Stimulated activated CD4-positive, alpha-beta T cell treated with anti-CD3 and anti-CD28 coated beads, Interleukin-4, amount 100 ng/mL, for 1 hour (primary cell): ENCODE data around the gene IL17RD.
"Not testable (repeated sequence)": the region's sequence is repeated elsewhere in the genome, so short reads cannot be mapped to it uniquely, and the experiment has no call there.

Source experiments
- DNase-seq: peaks from one replicate; pipeline ENCODE4 v3.0.0-alpha.2; 2020

IL17RD gene

DNA sequence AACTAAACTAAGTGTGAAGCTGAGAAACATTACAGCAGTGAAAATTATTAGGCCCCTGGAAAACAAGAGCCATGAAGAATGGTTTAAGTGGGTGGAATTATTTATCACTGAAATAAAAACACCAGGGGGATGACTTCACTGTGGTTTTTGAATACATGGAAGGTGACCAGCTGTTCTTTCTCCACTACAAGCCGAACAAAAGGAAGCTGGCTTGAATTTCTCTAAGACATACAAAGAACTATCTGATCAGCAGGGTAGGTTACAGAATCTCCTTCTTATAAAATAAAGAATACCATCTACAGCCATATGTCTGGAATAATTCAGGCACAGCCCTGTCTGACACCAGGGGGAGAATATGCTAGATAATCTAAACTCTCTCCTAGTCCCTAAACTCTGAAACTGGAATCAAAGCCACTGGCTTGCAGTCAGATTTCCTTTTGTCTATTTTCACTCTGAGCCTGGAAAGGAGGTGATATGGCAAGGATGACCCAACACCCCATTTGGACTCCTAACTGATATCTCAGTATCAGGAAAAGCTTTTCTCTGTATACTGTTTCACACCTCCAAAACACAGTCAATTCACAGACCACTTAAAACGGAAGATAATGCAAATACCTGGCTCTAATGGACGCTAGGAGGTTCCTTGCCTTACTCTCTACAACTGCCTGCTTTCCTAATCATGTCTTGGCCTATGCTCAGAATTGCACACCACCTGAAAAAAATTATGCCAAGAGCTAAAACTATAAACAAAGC, 73.5 kb downstream of the IL17RD start:
- DNase-seq = no peak

DNA sequence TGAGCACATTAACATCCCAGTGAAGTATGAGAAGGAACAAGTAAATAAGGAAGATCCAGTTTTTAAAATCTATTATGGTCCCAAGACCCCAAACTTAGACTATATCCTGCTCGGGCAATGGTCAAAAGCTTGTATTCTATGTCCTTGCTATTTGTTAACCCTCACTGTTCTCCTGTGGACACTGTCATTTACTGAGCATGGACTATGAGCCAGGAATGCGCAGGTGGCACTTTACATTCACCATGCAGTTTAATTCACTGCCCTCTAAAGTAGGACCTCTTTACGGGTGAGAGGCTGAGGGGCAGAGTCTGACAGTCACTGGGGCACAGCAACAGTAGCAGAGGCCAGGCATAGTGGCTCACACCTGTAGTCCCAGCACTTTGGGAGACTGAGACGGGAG, 76.1 kb downstream of the IL17RD start:
- no peak for DNase-seq

DNA sequence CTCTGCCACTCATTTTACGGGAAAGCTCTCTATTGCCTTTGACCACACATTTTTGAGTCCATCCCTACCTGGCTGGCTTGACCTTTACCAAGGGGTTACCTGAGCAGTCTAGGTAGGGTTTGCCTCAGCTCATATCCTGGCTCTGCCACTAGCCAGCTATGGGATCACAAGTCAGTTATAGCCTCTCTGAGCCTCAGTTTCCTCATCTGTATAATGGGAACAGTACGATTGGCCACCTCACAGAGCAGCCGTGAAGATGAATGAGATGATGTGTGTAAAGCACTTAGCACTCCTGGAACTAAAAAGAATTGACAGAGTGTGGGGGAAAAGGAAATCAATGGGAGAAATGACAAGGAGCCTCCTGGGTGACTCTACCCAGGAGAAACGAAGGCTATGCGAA, 76.7 kb downstream of the IL17RD start:
- DNase-seq = no peak

DNA sequence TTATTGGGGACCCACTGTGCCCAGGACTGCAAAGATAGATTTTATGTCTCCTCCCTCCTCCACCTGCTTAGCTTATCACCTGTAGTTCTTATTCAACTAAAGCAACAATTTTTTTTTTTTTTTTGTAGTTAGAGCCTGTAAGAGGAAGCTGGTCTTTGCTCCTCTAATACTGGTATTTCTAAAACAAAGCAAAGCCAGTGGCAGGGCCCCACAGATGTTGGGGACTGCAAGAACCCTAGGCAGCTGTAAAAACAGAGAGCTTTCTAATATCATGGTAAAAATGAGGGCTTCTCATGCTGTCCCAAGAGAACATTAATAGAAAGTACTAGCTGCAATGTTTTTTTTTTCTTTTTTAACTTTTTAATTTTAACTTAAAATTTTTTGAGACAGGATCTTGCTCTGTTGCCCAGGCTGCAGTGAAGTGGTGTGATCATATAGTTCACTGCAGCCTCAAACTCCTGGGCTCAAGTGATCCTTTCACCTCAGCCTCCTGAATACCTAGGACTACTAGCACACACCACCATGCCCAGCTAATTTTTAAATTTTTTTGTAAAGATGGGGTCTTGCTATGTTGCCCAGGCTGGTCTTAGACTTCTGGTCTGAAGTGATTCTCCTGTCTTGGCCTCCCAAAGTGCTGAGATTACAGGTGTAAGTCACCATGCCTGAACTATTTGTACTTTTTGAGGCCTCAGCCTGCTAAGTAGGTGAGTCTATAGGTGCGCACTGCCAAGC, 77.6 kb downstream of the IL17RD start:
- DNase-seq = no peak

DNA sequence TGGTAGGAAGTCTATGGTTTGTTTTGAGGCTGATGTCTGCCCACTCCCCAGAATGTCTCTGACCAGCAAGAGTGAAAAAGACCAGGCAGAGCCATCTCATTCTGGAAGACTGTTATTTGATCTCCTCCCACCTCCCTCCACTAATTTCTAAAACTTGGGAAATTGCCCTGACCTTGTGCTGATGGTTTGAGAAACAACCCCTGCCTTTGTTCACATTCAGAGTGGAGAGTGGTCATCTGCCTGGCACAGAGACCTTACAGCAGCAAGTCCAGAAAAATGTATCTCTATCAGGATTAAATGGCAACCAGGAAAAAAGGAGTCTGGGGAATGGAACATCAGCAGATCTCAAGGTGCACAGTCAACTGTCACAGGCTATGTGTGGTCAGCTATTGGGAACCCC, 79.0 kb downstream of the IL17RD start:
- no peak for DNase-seq

DNA sequence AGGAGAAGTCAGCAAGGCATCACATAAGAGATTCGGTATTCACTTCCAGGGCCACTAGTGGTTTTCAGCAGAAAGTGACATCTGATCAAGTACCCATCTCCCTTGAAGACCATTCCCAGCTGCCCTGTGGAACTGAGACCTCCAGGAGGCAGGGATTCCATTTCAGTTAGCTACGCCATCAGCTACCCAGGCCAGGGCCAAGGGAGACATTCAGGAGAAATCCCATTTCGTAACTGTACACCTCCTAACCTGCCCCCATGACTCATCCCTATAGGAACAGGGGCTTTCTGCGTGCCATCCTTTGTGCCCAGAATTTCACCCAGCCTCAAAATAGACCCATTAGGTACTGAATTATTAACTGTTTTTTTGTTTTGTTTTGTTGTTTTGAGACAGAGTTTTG, 79.9 kb downstream of the IL17RD start:
- no peak for DNase-seq

DNA sequence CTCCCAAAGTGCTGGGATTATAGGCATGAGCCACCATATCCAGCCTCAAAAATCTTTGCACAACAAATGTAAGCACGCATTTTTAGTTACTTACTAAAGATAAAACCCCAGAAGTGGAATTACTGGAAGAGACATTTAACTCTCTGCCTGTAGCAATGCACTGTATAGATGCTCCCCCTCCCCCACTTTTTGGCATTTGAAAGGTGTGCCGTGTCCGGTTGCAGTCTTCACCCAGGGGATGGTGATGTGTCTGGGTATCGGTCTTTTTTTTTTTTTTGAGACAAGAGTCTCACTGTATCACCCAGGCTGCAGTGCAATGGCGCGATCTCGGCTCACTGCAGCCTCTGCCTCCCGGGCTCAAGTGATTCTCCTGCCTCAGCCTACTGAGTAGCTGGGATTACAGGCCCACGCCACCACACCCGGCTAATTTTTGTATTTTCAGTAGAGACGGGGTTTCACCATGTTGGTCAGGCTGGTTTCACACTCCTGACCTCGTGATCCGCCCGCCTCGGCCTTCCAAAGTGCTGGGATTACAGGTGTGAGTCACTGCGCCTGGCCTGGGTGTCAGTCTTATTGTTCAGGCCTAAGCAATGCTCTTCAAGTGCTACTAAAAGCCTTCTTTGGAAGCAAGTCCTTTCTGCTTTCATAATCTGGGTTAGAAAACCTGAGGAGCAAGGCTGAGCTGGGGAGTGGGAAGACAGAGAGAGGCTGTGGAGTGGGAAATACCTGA, 81.7 kb downstream of the IL17RD start:
- not testable (repeated sequence) for DNase-seq

DNA sequence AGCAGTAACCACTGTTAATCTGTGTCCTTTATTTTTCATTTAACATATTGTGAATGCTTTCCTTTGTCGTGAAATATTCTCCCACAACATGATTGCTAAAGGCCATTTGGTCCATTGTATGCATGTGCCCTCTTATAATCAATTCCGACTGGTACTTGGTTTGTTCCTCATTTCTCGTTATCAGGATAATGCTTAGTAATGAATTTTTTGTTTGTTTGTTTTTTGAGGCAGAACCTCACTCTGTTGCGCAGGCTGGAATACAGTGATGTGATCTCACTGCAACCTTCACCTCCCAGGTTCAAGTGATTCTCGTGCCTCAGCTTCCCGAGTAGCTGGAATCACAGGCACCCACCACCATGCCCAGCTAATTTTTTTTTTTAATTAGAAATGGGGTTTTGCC, 82.7 kb downstream of the IL17RD start:
- no peak for DNase-seq

DNA sequence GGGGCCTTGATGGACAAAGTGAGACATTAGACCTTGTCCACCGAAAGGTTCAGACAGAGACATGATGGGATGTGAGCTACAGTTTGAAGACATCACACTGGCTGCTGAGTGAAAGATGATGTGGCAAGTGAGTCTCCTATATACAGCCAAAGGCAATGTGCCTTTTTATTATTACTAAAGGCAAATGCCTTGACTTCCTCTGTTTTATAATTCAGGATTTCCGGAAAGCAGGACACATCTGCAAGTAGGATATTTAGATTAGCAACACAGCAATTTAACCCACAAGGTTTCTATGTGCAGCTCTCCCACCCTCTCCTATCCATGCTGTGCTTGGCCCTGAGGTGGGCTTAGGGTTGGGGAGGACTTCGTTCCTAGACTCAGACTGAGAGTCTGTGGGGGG, 84.0 kb downstream of the IL17RD start:
- DNase-seq = no peak

DNA sequence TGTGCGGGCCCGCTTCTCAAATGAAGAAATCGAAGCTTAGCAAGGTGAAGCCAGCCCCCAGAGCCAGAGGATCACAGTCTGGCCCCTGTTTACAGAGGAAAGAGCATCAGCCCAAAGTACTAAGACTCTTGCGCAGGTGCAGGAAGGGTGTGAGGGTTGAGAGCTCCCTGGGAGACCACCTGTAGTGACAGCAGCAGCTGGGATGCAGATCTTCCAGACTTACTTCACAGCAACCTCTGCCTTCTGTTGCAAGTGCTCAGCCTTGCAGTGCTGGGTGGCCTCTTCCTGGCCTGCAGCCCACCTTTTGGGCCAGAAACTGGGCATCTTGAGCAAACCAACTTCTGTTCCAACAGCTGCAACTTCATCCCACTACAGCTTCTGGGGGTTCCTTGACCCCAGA, 85.0 kb downstream of the IL17RD start:
- no peak for DNase-seq

DNA sequence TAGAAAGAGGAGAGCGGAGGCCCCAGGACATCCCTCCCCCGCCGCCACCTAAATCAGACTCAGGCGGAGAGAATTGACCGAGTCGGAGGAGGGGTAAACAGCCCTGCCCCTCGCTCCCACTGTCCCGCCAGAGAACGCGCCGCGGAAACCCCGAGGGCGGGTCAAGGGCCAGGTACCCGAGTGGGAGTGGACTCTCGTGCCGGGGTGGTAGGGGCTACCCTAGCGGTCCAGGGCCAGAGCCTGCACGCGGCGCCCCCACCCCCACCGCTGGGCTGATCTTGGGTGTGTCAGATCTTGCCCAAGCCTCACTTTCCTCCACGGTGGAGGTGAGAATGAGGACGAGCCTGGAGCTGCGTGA, 85.7 kb downstream of the IL17RD start:
- no peak for DNase-seq

DNA sequence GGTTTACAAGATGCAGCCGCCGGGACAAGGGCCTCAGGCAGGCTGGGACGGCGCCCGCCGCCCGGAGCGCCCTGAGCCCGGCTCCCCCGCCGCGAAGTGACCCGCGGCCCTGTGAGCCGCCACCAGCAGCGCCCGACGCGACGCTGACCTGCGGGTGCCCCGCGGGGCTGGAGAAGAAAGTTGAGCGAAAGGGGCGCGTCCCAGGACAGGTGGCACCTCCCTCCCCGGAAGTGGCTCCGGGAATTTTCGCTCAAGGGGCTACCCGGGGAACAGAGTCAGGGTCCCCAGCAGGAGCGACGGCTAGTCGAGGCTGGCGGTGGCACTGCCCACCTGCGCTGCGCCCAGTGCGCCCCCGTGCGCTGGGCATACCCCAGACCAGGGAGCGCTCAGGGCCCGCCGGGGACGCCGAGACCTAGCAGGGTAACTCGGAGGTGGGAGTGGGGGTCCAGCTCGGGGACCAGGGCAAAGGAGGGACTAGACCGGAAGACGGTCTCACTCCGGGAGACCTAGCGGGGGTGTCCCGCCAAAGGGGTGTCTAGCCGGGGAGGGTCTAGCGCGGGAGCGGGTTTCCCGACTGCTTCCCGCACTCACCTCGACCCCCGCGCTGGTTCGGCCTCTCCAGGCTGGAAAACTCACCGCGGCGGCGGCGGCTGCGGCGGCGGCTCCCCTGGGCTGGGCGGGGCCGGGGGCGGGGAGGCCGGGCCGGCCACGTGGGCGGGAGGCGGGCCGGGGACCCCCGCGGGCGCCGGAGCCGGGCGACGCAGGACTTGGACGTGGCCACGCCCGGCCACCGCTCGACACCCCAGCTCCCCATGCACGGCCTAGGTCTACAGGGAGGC, 86.3 kb downstream of the IL17RD start:
- peak; percentile 5 for DNase-seq

DNA sequence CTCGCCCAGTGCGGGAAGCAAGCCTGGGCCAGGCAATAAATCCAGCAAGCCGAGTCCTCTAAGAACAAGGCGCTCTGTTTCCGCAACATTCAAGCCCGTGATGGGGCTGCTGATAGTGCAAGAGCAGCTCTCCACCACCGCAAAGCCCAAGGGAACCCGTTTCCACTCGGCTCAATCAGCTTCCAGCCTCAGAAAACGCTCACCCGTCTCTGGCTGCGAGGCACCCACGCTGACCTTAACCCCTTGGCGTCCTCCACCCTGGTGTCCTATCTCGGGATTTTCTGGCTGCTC, 86.9 kb downstream of the IL17RD start:
- peak; percentile 14 for DNase-seq

DNA sequence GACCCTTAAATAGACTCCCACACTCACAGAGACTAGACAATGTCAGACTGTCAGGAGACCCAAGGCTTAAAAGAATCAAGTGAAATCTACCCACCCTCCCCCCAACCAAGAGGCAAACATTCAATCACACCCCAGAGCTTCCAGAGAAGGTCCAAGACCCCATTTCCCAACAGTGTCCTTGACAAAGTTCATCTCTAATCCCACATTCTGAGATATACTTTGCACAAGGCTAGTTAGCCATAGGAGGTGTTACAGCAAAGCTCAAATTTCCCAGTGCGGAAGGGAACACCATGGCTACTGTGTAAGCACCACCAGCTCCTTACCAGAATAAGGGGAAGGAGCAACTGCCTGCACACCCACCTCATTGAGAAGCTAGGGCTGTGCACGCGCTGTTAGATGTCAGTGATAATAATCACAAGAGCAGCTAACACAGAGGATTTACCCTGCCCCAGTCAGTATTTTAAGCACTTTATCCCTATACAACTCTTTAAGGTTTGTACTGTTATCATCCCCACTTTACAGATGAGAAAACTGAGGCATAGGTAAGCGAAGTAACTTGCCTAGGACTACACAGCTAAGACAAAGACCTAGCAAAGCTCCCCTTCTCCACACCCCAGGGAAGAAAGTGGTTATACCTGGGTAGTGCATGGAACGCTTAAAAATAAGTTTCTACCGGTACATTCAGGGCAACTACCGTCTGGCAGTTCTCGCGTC, 87.4 kb downstream of the IL17RD start:
- DNase-seq = no peak

DNA sequence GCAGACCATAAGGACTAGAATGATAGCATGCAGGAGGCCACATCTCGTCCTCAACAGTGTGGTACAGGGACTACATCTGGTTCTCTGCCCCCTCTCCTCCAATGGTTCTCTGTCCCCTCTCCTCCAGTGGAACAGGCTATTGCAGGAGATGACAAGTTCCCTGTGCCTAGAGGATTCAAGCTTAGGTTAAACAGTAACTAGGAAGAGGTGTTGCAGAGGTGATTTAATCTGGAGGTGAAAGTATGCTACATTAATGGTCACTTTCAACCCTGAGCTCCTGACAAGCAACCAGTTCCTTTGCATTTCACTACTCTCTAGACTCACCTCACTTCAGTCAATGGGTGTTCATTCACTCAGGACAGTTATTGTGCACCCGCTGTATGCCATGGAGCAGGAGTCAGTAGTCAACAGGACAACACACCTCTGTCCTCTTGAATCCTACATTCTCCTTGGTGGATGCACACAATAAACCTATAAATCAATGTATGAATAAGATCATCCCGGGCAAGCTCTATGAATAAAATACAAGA, 88.7 kb downstream of the IL17RD start:
- DNase-seq = no peak

DNA sequence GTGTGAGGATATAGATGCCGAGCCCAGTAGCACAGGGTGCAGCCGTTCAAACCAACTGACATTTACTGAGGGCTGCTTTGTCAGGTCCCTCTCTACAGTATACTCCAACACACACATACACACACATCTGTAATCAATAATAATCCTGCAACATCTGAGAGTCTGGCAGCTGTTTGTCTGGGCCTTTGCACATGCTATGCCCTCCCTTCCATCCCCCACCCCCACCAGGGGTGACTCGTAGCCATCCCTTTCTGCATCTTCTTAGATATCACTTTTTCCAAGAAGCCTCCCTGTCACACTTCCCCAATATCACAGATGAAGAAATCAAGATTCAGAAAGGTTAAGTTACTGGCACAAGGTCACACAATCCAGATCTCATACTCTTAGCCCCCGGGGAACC, 91.0 kb downstream of the IL17RD start:
- no peak for DNase-seq

DNA sequence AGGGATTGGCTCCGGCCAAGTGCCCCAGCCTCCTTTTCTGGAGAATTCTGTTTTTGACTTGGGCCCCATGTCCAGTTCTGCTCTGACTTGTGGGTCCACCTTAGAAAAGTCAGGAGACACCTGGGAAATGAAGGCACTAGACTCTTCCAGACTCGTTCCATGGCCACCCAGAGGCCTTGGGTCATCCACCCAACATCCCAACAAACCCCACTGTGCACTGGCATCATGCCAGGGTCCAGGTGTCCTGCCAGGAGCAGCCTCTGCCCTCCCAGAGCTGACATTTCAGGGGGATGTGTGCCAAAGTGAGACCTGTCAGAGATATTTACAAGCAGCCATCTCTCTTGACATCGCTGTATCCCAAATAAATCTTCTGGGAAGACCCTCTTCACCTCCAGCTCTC, 91.5 kb downstream of the IL17RD start:
- DNase-seq = no peak

DNA sequence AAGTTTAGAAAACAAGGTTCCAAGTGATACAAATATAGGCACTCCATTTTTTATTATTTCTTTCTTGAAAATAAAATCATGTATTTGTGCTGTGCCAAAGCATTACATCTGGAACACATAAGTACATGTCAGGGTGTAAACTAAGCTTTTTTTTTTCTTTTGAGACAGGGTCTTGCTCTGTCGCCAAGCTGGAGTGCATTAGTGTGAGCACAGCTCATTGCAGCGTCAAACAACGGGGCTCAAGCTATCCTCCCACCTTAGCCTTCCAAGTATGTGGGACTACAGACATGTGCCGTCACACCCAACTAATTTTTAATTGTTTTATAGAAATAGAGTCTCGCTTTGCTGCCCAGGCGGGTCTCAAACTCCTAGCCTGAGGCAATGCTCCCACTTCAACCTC, 95.7 kb downstream of the IL17RD start:
- DNase-seq = no peak

DNA sequence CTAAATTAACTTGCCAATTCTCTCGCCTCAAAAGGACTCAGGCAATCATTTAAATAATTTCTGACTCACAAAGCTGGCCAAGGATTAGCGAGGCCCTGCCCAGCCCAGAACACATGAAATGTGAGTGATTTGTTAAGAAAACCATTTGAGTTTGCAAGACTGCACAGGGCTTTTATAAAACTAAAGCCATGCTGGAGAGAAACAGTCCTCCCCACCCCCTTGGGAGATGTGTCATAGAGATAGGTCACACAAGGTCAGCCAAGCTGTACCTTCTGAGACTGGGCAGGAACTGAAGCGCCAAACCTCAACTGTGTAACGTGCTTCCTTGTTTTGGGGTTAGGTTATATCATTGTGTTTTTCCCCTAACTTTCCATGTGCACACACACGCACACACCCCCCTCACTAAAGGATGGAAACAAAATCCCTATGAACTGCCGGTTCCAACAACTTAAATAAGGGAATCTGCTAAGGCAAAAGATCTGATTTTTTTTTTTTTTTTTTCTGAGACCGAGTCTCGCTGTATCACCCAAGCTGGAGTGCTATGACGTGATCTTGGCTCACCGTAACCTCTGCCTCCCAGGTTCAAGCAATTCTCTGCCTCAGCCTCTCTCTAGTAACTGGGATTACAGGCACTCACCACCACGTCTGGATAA, 96.6 kb downstream of the IL17RD start:
- no peak for DNase-seq

DNA sequence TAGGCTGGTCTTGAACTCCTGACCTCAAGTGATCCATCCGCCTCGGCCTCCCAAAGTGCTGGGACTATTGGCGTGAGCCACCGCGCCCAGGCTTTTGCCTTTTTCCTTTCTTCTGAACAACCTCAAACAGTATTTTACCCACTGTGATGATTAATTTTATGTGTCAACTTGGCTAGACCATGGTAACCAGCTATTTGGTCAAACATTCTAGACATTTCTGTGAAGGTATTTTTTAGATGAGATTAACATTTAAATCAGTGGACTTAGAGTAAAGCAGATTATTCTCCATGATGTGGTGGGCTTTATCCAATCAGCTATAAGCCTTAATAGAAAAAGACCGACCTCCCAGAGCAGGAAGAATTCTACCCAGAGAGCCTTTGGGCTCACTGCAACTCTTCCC, 98.7 kb downstream of the IL17RD start:
- DNase-seq = no peak

DNA sequence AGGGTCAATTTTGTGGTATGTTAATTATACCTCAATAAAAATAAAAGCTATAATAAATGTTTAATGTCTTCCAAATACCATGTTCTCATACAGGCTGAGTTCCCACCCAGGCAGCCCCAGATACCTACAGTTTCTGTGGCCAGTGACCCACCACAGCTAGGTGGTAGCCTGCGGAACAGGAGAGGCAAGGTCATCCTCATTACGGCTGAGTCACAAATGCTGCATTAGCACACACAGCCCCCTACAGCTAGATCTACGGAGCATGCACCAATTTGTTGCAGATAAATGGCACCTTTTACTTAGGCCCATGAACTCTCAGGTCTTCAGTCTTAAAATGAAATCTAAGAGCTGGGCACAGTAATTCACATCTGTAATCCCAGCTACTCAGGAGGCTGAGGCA, 99.6 kb downstream of the IL17RD start:
- DNase-seq = no peak

DNA sequence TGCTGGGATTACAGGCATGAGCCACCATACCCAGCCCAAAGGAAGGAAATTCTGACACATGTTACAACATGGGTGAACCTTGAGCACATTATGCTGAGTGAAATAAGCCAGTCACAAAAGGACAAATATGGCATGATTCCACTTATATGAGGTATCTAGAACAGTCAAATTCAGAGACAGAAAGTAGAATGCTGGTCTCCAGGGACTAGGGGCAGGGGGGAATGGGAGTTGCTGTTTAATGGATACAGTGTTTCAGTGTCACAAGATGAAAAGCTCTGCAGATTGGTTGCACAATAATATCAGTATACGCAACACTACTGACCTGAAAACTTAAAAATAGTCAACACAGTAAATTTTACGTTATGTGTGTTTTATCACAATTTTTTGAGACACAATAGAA, 100.6 kb downstream of the IL17RD start:
- DNase-seq = no peak
